Measurements from ENCODE around the gene MTMR2. TPM values are rescaled to one million over a fixed set of nuclear protein-coding genes. Genes with fewer than 3 reads are reported as not detected.

MTMR2 gene
- total RNA-seq (10 to 100 TPM; 33.6 to 53.7 TPM), polyA plus RNA-seq (10 to 100 TPM; 11.6 to 15.1 TPM)
- long read RNA-seq, donor 1, full-length matches to known transcripts: 7 of 7 reads
- long read RNA-seq, donor 1, partial matches to known transcripts: 0 of 7 reads
- long read RNA-seq, donor 1, other reads (novel, unspliced or antisense): 0 of 7 reads
- long read RNA-seq, donor 2, full-length matches to known transcripts: 2 of 2 reads
- long read RNA-seq, donor 2, partial matches to known transcripts: 0 of 2 reads
- long read RNA-seq, donor 2, other reads (novel, unspliced or antisense): 0 of 2 reads
- long read RNA-seq, donor 3, full-length matches to known transcripts: 2 of 2 reads
- long read RNA-seq, donor 3, partial matches to known transcripts: 0 of 2 reads
- long read RNA-seq, donor 3, other reads (novel, unspliced or antisense): 0 of 2 reads
- long read RNA-seq, donor 4, full-length matches to known transcripts: 2 of 2 reads
- long read RNA-seq, donor 4, partial matches to known transcripts: 0 of 2 reads
- long read RNA-seq, donor 4, other reads (novel, unspliced or antisense): 0 of 2 reads
- long read RNA-seq, donor 5, full-length matches to known transcripts: 7 of 7 reads
- long read RNA-seq, donor 5, partial matches to known transcripts: 0 of 7 reads
- long read RNA-seq, donor 5, other reads (novel, unspliced or antisense): 0 of 7 reads

GRCh38 chr11:95923728-95924413 is at the start of gene MTMR2:
MTMR2 (minus strand) TSS chr11:95924107; CDS start chr11:95923954, 153 bp downstream.
- DNase-seq: peak; percentile 89 to 91 (median 90)
- peak; percentile 93 for ATAC-seq (ENCODE audit: insufficient read depth, low FRiP score)
- H3K27ac ChIP-seq (ENCODE audit: low read depth in 1 of 2, low read length in 1 of 2): peak within 1 kb of the TSS; percentile 88 to 99
- H3K4me3 ChIP-seq: peak within 1 kb of the TSS; percentile 79
- H3K4me1 ChIP-seq (ENCODE audit: control insufficient read depth in 5 of 5, insufficient read depth in 5 of 5, low read length in 5 of 5): peaks cover 0 to 26% (median 6%) of the 10 kb centered on the region in 5 donors
- peak within 1 kb of the TSS; percentile 97 to 98 for H3K9ac ChIP-seq (ENCODE audit: insufficient read depth in 1 of 2, low read length in 2 of 2)
- TF ChIP-seq CTCF (IDR thresholded peaks at IDR 0.05; ENCODE audit: control extremely low read depth, extremely low read depth): no peak
- no peaks in the 10 kb centered on the region for H3K9me3 ChIP-seq (ENCODE audit: control insufficient read depth in 4 of 4, insufficient read depth in 3 of 4, low read length in 3 of 4)
- H3K27me3 ChIP-seq (ENCODE audit: control insufficient read depth in 3 of 3, insufficient read depth in 3 of 3, low read length in 2 of 3): no peaks in the 10 kb centered on the region
- whole genome bisulfite sequencing, 2 donors: 0 to 1% methylated on average over 48 to 49 of the region's 49 CpGs
- H3K36me3 ChIP-seq (ENCODE audit: control insufficient read depth in 4 of 4, insufficient read depth in 4 of 4, low read length in 4 of 4): no peaks in the 10 kb centered on the region

GRCh38 chr11:95972060-95972459 is 48.2 kb upstream of the MTMR2 start:
- no peak for ATAC-seq (ENCODE audit: insufficient read depth, low FRiP score)
- Histone ChIP-seq H3K9ac (ENCODE audit: insufficient read depth in 1 of 2, low read length in 2 of 2) (no peak overlapping the region), H3K27me3 (ENCODE audit: control insufficient read depth in 3 of 3, insufficient read depth in 3 of 3, low read length in 2 of 3) (no peaks in the 10 kb centered on the region), H3K4me3 (no peak overlapping the region), H3K36me3 (ENCODE audit: control insufficient read depth in 4 of 4, insufficient read depth in 4 of 4, low read length in 4 of 4) (no peaks in the 10 kb centered on the region), H3K4me1 (ENCODE audit: control insufficient read depth in 5 of 5, insufficient read depth in 5 of 5, low read length in 5 of 5) (peaks cover 0 to 21% (median 0%) of the 10 kb centered on the region in 5 donors), H3K9me3 (ENCODE audit: control insufficient read depth in 4 of 4, insufficient read depth in 3 of 4, low read length in 3 of 4) (no peaks in the 10 kb centered on the region), H3K27ac (ENCODE audit: low read depth in 1 of 2, low read length in 1 of 2) (no peak overlapping the region)
- 63 to 77% methylated on average over 2 of the region's 2 CpGs for WGBS, 2 donors
- peak; percentile 59 to 91 (median 81) for DNase-seq
- TF ChIP-seq CTCF (IDR thresholded peaks at IDR 0.05; ENCODE audit: control extremely low read depth, extremely low read depth): no peak

DNA sequence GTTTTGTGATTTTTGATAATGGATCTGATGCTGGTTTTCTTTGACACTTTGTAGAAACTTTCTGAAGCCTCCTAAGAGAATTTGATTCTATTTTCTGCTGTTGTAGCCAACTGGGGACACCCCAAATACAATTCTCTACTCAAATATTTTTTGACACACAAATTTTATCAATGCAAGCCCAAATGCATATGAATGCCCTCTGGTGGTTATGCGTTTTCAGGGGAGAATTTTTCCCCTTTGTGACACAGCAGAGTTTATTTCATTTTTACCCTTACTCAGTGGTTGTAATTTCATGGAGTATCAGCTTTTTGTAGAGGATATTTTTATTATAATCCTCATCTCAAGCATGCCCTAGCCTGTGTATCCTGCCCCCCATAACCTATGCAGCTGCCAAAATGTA is 44.7 kb upstream of the MTMR2 start:
- H3K27ac ChIP-seq (ENCODE audit: low read depth in 1 of 2, low read length in 1 of 2): no peak overlapping the region
- H3K9me3 ChIP-seq (ENCODE audit: control insufficient read depth in 4 of 4, insufficient read depth in 3 of 4, low read length in 3 of 4): no peaks in the 10 kb centered on the region
- no peak for TF ChIP-seq CTCF (IDR thresholded peaks at IDR 0.05; ENCODE audit: control extremely low read depth, extremely low read depth)
- DNase-seq (no peak), ATAC-seq (ENCODE audit: insufficient read depth, low FRiP score) (no peak)
- 84 to 89% methylated on average over 1 of the region's 1 CpG for WGBS, 2 donors
- H3K27me3 ChIP-seq (ENCODE audit: control insufficient read depth in 3 of 3, insufficient read depth in 3 of 3, low read length in 2 of 3): no peaks in the 10 kb centered on the region
- peaks cover 0 to 10% (median 0%) of the 10 kb centered on the region in 5 donors for H3K4me1 ChIP-seq (ENCODE audit: control insufficient read depth in 5 of 5, insufficient read depth in 5 of 5, low read length in 5 of 5)
- no peaks in the 10 kb centered on the region for H3K36me3 ChIP-seq (ENCODE audit: control insufficient read depth in 4 of 4, insufficient read depth in 4 of 4, low read length in 4 of 4)
- H3K4me3 ChIP-seq: no peak overlapping the region
- no peak overlapping the region for H3K9ac ChIP-seq (ENCODE audit: insufficient read depth in 1 of 2, low read length in 2 of 2)
